ENCODE results near the gene ASZ1.

ASZ1 gene

DNA sequence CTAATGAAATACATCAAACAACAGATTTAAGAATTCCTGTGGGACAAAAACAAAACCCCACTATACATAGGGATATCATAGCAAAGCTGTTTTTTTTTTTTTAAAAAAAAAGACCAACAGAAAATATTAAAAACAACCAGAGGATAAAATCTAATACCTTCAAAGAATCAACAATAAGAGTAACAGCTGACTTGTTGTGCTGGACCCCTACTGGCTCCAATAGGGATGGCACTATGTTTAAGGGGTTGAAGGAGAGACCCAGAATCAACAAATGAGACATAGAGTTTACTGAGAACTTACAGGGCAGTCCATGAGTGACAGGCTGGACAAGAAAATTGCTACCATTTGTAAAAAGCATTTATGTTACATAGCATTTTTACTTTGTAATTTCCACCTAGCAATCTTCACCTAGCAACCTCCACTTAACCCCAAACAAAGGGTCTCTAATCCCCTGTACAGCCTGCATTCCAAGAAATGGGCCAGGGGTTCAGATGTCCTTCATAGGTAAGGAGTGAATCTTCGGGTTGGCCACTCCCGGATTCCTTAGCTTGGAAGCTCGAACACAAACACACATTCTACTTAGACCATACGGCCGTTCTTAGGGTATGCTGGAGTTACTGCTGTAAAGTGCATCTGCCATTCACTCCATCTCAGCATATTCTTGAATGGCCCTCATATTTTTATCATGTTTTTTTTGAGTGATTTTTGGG, 25.8 kb downstream of the ASZ1 start:
- Histone ChIP-seq H3K36me3 (ENCODE audit: insufficient read depth, low read length) (no peaks in the 10 kb centered on the region), H3K9ac (ENCODE audit: low read depth, low read length) (no peak overlapping the region), H3K27me3 (ENCODE audit: insufficient read depth, low read length) (no peaks in the 10 kb centered on the region), H3K9me3 (ENCODE audit: insufficient read depth, low read depth, low read length) (no peaks in the 10 kb centered on the region), H3K27ac (ENCODE audit: low read depth, low read length) (no peak overlapping the region), H3K4me3 (ENCODE audit: low read length) (no peak overlapping the region), H3K4me1 (ENCODE audit: insufficient read depth, low read length) (peaks cover 5% of the 10 kb centered on the region; the same call in 1 of the 2 replicates)
- 92% methylated on average over 5 of the region's 5 CpGs for WGBS

DNA sequence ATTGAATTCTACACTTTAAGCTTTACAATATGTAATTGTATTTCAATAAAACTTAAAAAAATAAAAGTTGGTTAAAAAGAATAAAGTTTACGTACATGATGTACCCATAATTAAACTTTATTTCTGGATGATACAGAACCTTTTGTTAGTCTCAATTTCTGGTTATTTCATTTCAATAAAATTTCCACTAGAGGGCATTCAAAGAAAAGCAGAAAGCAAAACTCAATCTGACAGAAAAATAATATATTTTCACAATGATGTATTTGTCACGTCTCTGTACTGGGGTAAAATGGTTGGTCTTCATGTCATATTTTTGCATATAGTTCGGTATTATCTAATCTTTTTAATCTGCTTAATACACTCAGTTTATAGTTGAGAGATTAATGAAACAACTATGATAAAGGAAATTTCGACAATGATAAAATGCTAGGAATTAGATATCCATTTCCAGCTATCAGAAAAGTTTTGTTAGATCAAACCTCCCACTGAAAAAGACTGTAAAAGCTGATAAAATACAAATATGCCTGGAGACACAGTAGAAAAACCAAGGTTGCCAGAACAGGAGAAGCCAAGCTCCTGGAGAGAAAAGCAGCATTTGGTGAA, 27.4 kb downstream of the ASZ1 start:
- H3K9me3 ChIP-seq (ENCODE audit: insufficient read depth, low read depth, low read length), result no peaks in the 10 kb centered on the region
- no peak overlapping the region for H3K27ac ChIP-seq (ENCODE audit: low read depth, low read length)
- no CpG with 5 or more reads among the region's 4 CpGs for WGBS
- H3K27me3 ChIP-seq (ENCODE audit: insufficient read depth, low read length), result no peaks in the 10 kb centered on the region
- no peak overlapping the region for H3K4me3 ChIP-seq (ENCODE audit: low read length)
- H3K9ac ChIP-seq (ENCODE audit: low read depth, low read length), result no peak overlapping the region
- H3K36me3 ChIP-seq (ENCODE audit: insufficient read depth, low read length), result no peaks in the 10 kb centered on the region
- peaks cover 12% of the 10 kb centered on the region for H3K4me1 ChIP-seq (ENCODE audit: insufficient read depth, low read length)

DNA sequence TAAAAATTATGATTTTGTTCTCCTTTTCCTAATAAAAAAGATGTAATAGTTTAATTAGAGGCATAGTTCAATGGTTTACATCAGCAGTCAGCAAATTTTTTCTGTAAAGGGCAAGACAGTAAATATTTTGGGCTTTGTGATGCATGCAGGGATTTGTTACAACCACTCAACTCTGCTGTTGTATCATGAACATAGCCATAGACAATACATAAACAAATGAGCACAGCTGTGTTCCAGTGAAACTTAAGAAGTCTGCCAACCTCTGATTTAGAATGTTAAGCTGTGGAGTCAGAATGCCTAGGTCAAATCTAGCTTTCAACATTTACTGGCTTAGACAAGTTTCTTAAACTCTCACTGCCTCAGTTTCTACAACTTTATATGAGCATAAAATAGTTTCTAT, 31.6 kb downstream of the ASZ1 start:
- Histone ChIP-seq H3K27ac (ENCODE audit: low read depth, low read length) (no peak overlapping the region), H3K36me3 (ENCODE audit: insufficient read depth, low read length) (no peaks in the 10 kb centered on the region), H3K27me3 (ENCODE audit: insufficient read depth, low read length) (no peaks in the 10 kb centered on the region), H3K9me3 (ENCODE audit: insufficient read depth, low read depth, low read length) (no peaks in the 10 kb centered on the region), H3K4me1 (ENCODE audit: insufficient read depth, low read length) (peaks cover 12% of the 10 kb centered on the region), H3K4me3 (ENCODE audit: low read length) (no peak overlapping the region), H3K9ac (ENCODE audit: low read depth, low read length) (no peak overlapping the region)

DNA sequence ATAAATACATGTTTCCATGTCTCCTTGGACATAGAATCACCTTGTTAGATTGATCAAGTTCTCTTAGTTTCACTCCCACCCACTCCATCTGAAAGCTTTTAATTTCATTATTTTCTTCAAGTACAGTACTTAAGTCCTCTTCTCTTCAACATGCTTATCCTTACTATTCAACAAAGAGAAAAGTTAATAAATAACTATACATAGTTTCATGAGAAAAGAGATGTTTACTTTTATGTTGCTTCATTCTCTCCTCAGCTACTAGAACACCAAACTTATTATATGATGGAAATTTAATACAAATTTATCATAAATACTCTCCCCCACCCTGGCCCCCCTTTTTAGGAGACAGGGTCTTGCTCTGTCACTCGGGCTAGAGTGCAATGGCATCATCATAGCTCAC, 33.5 kb downstream of the ASZ1 start:
- H3K27ac ChIP-seq (ENCODE audit: low read depth, low read length), result no peak overlapping the region
- H3K4me1 ChIP-seq (ENCODE audit: insufficient read depth, low read length), result peaks cover 12% of the 10 kb centered on the region
- no peaks in the 10 kb centered on the region for H3K36me3 ChIP-seq (ENCODE audit: insufficient read depth, low read length)
- no peaks in the 10 kb centered on the region for H3K9me3 ChIP-seq (ENCODE audit: insufficient read depth, low read depth, low read length)
- no peaks in the 10 kb centered on the region for H3K27me3 ChIP-seq (ENCODE audit: insufficient read depth, low read length)
- H3K9ac ChIP-seq (ENCODE audit: low read depth, low read length), result no peak overlapping the region
- 89% methylated on average over 1 of the region's 1 CpG for WGBS
- no peak overlapping the region for H3K4me3 ChIP-seq (ENCODE audit: low read length)

DNA sequence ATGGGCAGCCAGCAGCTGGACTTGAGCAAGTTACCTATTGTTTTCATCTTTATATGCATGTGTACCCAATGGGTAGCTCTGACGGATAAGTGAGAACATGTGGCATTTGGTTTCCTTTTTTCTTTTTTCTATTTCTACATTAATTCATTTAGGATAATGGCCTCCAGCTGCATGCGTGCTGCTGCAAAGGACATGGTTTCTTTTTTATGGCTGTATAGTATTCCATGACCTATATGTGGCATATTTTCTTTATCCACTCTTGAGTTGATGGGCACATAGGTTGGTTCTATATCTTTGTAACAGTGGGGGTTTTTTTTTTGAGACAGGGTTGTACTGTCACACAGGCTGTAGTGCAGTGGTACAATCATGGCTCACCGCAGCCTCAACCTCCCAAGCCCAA, 37.4 kb downstream of the ASZ1 start:
- 96% methylated on average over 2 of the region's 3 CpGs for WGBS
- Histone ChIP-seq H3K9ac (ENCODE audit: low read depth, low read length) (no peak overlapping the region), H3K9me3 (ENCODE audit: insufficient read depth, low read depth, low read length) (no peaks in the 10 kb centered on the region), H3K4me3 (ENCODE audit: low read length) (no peak overlapping the region), H3K27me3 (ENCODE audit: insufficient read depth, low read length) (no peaks in the 10 kb centered on the region), H3K36me3 (ENCODE audit: insufficient read depth, low read length) (no peaks in the 10 kb centered on the region), H3K4me1 (ENCODE audit: insufficient read depth, low read length) (no peaks in the 10 kb centered on the region), H3K27ac (ENCODE audit: low read depth, low read length) (no peak overlapping the region)

DNA sequence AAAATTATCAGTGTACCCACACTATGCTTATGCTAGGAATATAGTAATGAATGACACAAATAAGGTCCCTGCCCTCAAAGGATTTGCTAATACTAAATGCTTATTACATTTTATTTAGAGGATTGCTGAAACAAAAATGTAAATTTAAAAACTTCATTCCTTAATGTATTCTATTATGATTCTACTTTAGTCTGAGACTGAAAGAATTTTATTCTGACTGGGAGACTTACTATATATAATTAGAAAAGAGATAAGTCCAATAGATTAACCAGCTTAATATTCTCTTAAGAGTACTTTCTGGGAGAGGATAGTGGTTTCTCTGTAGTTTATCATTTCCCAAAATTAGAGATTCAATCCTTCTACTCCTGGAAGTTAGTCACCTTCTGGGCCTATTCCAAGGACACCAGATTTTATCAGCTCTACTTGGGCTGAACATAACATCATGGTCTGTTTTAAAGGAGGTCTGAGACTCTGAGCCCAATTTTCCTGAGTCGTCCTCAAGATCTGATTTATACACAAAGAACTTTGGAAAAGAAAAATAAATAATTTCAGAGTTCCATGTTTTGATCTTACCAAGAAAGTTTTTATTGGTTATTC, 41.1 kb downstream of the ASZ1 start:
- H3K27ac ChIP-seq (ENCODE audit: low read depth, low read length), result no peak overlapping the region

DNA sequence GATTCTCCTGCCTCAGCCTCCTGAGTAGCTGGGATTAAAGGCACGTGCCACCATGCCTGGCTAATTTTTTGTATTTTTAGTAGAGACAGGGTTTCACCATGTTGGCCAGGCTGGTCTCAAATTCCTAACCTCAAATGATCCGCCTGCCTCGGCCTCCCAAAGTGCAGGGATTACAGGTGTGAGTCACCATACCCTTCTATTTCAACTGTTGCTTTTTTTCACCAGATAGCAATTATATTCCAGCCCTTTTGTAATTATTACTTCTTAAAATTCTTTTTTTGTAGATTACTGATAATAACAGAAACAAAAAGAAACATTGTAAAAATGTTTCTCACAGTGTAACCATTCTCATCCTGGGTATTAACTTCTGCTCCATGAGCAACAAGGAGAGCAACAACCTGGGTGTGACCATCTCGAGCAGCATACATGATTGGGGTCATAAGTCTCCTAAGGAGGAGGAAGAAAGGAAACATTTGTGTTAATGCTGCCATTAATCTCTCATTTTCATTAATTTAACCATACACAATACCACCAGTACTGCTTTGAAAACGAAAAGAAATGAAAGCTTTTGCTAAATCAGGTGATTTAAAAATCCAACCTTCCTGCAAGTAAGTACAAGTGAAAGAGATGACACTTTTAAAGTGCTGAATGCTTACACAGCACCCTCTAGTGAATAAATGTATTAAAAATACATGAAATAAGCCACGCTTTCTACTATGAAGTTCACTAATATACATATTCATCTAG, 41.8 kb downstream of the ASZ1 start:
- Histone ChIP-seq H3K9me3 (ENCODE audit: insufficient read depth, low read depth, low read length) (no peaks in the 10 kb centered on the region), H3K27me3 (ENCODE audit: insufficient read depth, low read length) (no peaks in the 10 kb centered on the region), H3K27ac (ENCODE audit: low read depth, low read length) (no peak overlapping the region), H3K4me1 (ENCODE audit: insufficient read depth, low read length) (no peaks in the 10 kb centered on the region), H3K36me3 (ENCODE audit: insufficient read depth, low read length) (no peaks in the 10 kb centered on the region), H3K4me3 (ENCODE audit: low read length) (no peak overlapping the region), H3K9ac (ENCODE audit: low read depth, low read length) (no peak overlapping the region)
- 77% methylated on average over 5 of the region's 6 CpGs for WGBS

More for the DNA sequence above, 41.1 kb downstream of the ASZ1 start:
- H3K9ac ChIP-seq (ENCODE audit: low read depth, low read length), result no peak overlapping the region
- H3K9me3 ChIP-seq (ENCODE audit: insufficient read depth, low read depth, low read length), result no peaks in the 10 kb centered on the region
- H3K4me3 ChIP-seq (ENCODE audit: low read length), result no peak overlapping the region
- no peaks in the 10 kb centered on the region for H3K4me1 ChIP-seq (ENCODE audit: insufficient read depth, low read length)
- H3K36me3 ChIP-seq (ENCODE audit: insufficient read depth, low read length), result no peaks in the 10 kb centered on the region
- H3K27me3 ChIP-seq (ENCODE audit: insufficient read depth, low read length), result no peaks in the 10 kb centered on the region
- WGBS, result 100% methylated on average over 1 of the region's 1 CpG

DNA sequence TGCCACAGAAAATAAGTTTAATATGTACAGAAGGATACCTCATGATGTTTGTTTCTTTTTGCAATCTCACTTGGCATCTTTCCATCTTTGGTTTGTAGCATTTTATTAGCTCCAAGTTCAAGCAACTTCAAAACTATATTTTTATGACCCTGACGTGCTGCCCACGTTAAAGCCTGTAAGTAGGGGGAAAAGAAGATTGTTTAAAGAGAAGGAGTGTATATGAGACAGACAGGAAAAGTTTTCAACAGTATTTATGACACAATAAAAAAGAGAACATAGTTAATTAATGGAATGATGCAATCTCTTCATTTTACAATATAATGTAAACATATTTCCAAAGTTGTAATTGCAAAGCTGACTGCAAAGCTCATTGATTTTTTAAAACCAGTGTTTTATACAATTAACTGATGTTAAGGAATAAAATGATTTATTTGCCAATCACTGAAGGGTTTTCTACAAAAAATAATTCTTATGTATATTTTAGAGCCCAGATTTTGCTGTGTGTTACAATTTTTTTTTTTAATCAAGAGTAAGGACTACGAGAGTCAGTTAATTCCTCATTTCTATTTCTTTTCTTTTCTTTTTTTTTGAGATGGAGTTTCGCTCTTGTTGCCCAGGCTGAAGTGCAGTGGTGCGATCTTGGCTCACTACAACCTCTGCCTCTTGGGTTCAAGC, 42.5 kb downstream of the ASZ1 start:
- H3K36me3 ChIP-seq (ENCODE audit: insufficient read depth, low read length), result no peaks in the 10 kb centered on the region
- WGBS, result 96% methylated on average over 3 of the region's 5 CpGs
- no peaks in the 10 kb centered on the region for H3K4me1 ChIP-seq (ENCODE audit: insufficient read depth, low read length)
- no peak overlapping the region for H3K4me3 ChIP-seq (ENCODE audit: low read length)
- no peaks in the 10 kb centered on the region for H3K27me3 ChIP-seq (ENCODE audit: insufficient read depth, low read length)
- H3K27ac ChIP-seq (ENCODE audit: low read depth, low read length), result no peak overlapping the region
- H3K9me3 ChIP-seq (ENCODE audit: insufficient read depth, low read depth, low read length), result no peaks in the 10 kb centered on the region
- no peak overlapping the region for H3K9ac ChIP-seq (ENCODE audit: low read depth, low read length)

DNA sequence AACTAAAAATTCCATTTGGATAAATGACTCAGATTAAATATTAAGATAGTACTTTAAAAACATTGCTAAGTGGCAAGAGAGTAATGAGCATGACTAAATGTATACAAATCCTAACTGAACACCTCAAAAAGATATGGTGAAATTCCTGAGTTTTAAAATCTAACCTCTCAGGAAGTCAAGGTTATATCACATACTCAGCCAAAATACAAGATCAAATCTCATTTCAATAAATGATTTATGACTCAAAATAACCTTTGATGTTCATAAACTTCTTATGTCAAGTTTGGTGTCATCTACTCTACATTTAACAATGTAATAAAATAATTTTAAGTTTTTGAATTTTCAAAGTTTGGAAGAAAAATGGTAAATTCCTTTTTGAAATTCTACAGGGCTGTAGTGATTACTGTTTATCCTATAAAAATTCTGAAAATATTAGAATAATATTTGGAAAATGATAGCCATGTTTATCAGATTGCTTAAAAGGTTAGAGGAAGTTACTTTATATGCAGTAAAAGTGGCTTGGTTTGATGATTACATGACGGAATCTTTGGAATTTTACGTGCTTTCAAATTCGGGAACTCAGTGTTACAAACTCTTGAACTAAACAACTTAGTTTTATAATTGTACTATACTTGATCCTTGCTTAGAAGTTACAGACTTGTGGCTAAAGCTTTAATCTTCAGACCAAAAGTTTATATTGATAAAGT, 43.7 kb downstream of the ASZ1 start:
- H3K27ac ChIP-seq (ENCODE audit: low read depth, low read length), result no peak overlapping the region
- H3K27me3 ChIP-seq (ENCODE audit: insufficient read depth, low read length), result no peaks in the 10 kb centered on the region
- no peaks in the 10 kb centered on the region for H3K36me3 ChIP-seq (ENCODE audit: insufficient read depth, low read length)
- no peak overlapping the region for H3K9ac ChIP-seq (ENCODE audit: low read depth, low read length)
- WGBS, result 97% methylated on average over 2 of the region's 3 CpGs
- no peaks in the 10 kb centered on the region for H3K4me1 ChIP-seq (ENCODE audit: insufficient read depth, low read length)
- H3K9me3 ChIP-seq (ENCODE audit: insufficient read depth, low read depth, low read length), result no peaks in the 10 kb centered on the region
- H3K4me3 ChIP-seq (ENCODE audit: low read length), result no peak overlapping the region

DNA sequence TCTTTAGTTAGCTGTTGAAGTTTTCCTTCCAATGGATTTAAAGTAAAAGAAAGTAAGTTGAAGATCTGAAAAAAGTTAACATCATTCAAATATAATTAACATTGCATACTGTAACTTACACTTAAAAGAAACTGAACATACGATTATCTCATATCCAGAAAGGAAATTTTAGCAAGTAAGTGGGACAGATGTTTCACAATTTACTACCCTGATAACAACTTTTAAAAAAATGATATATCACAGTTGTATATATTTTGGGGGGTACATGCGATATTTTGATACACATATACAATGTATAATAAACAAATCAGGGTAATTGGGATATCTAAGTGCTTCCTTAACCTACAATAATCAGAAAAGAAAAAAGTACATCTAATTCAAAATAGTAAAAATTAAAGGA, 44.2 kb downstream of the ASZ1 start:
- no CpG with 5 or more reads among the region's 2 CpGs for WGBS
- Histone ChIP-seq H3K4me1 (ENCODE audit: insufficient read depth, low read length) (no peaks in the 10 kb centered on the region), H3K27ac (ENCODE audit: low read depth, low read length) (no peak overlapping the region), H3K4me3 (ENCODE audit: low read length) (no peak overlapping the region), H3K9me3 (ENCODE audit: insufficient read depth, low read depth, low read length) (no peaks in the 10 kb centered on the region), H3K27me3 (ENCODE audit: insufficient read depth, low read length) (no peaks in the 10 kb centered on the region), H3K36me3 (ENCODE audit: insufficient read depth, low read length) (no peaks in the 10 kb centered on the region), H3K9ac (ENCODE audit: low read depth, low read length) (no peak overlapping the region)

Data from HUES64 (cell line).